Common myeloid progenitor, CD34-positive (primary cell): ENCODE results near the gene BPIFB6.

Experiments
- CTCF ChIA-PET: fragments of 350-600 bp; sonication (Branson Sonifier 250); formaldehyde crosslinking; loops from one replicate; lab custom pipeline; 2021; ENCODE audit warnings: antibody characterized with exemption; lab: Charles Lee
- POLR2A ChIA-PET: fragments of 350-600 bp; sonication (Branson Sonifier 250); formaldehyde crosslinking; loops from one replicate; lab custom pipeline; 2021; ENCODE audit warnings: antibody characterized with exemption; lab: Charles Lee
- DNase-seq, 3 donors: peaks; one replicate each; pipeline versions ENCODE4 v3.0.0 to v3.0.0-alpha.2; 2013
- H3K27ac ChIP-seq, 2 experiments: 1 replicate in 1 of 2; 2 replicates in 1 of 2; pipeline ENCODE4 v1.7.0; 2013; ENCODE audit warnings: inconsistent platforms in 2 of 2, low read length in 2 of 2, mild to moderate bottlenecking in 2 of 2, low read depth in 1 of 2, moderate library complexity in 1 of 2; ENCODE audit not compliant: severe bottlenecking in 2 of 2, insufficient read depth in 1 of 2, poor library complexity in 1 of 2
- H3K27me3 ChIP-seq, 5 experiments: replicated peaks in 2 of 5; 1 replicate in 3 of 5; 2 replicates in 2 of 5; pipeline versions ENCODE4 v1.6.1 to v1.7.0; 2013; ENCODE audit warnings: low read length in 4 of 5, mild to moderate bottlenecking in 2 of 5, moderate library complexity in 2 of 5, inconsistent platforms in 1 of 5; ENCODE audit not compliant: insufficient read depth in 5 of 5, control insufficient read depth in 4 of 5
- H3K36me3 ChIP-seq, 4 experiments: 1 replicate in 2 of 4; 2 replicates in 2 of 4; pipeline versions ENCODE4 v1.6.1 to v1.7.0; 2013; ENCODE audit warnings: low read length in 3 of 4, control low read depth in 1 of 4, mild to moderate bottlenecking in 1 of 4; ENCODE audit not compliant: control insufficient read depth in 4 of 4, insufficient read depth in 4 of 4
- H3K4me1 ChIP-seq, 4 experiments: 1 replicate in 3 of 4; 2 replicates in 1 of 4; pipeline versions ENCODE4 v1.6.1 to v1.7.1; 2013; ENCODE audit warnings: low read length in 3 of 4, mild to moderate bottlenecking in 3 of 4, control low read depth in 1 of 4, inconsistent platforms in 1 of 4, moderate library complexity in 1 of 4; ENCODE audit not compliant: control insufficient read depth in 4 of 4, insufficient read depth in 4 of 4; ENCODE audit errors: control extremely low read depth in 1 of 4
- H3K4me3 ChIP-seq, 7 experiments: 1 replicate in 4 of 7; 2 replicates in 3 of 7; pipeline versions ENCODE4 v1.5.1 to v1.7.0; 2013; ENCODE audit warnings: mild to moderate bottlenecking in 7 of 7, low read length in 6 of 7, moderate library complexity in 6 of 7, inconsistent platforms in 2 of 7, low read depth in 2 of 7, control low read depth in 1 of 7; ENCODE audit not compliant: insufficient read depth in 4 of 7, control insufficient read depth in 1 of 7; ENCODE audit errors: extremely low read depth in 1 of 7
- H3K9me3 ChIP-seq, 5 experiments: 1 replicate in 4 of 5; 2 replicates in 1 of 5; pipeline versions ENCODE4 v1.6.1 to v1.7.1; 2013; ENCODE audit warnings: low read length in 4 of 5, mild to moderate bottlenecking in 2 of 5, inconsistent platforms in 1 of 5, low read depth in 1 of 5, moderate library complexity in 1 of 5; ENCODE audit not compliant: control insufficient read depth in 4 of 5, insufficient read depth in 2 of 5; ENCODE audit errors: control extremely low read depth in 1 of 5
- WGBS: methylation state at CpG from one replicate; pipeline ENCODE4 v1.1.5; 2013; ENCODE audit not compliant: insufficient coverage; 5-methylcytosine and 5-hydroxymethylcytosine counted together

BPIFB6 gene

GRCh38 chr20:33018169-33018931 lies 13.1 kb upstream of the BPIFB6 start:
- WGBS = 68% methylated on average over 11 of the region's 14 CpGs
- Histone ChIP-seq H3K4me3 (no peak overlapping the region), H3K4me1 (no peaks in the 10 kb centered on the region), H3K9me3 (no peaks in the 10 kb centered on the region), H3K36me3 (no peaks in the 10 kb centered on the region), H3K27ac (no peak overlapping the region), H3K27me3 (no peaks in the 10 kb centered on the region)
- POLR2A ChIA-PET = no interaction called here
- DNase-seq = no peak
- CTCF ChIA-PET = no interaction called here

- POLR2A ChIA-PET = no interaction called here
- 97% methylated on average over 20 of the region's 23 CpGs for WGBS
- no peak overlapping the region for H3K27ac ChIP-seq
- CTCF ChIA-PET = interaction anchor here (1.0 kb wide), 1 partner anchor 12 kb away, joined by 4 read pairs; the partner anchor contains the start of gene BPIFB6
- H3K27me3 ChIP-seq = no peaks in the 10 kb centered on the region
- peak in 2 of 3 donors; percentile 9 to 18 for DNase-seq
- H3K4me3 ChIP-seq = no peak overlapping the region
- H3K9me3 ChIP-seq = no peaks in the 10 kb centered on the region
- H3K4me1 ChIP-seq = no peaks in the 10 kb centered on the region
- no peaks in the 10 kb centered on the region for H3K36me3 ChIP-seq
Observed at GRCh38 chr20:33019465-33020277, 11.8 kb upstream of the BPIFB6 start.

- H3K4me3 ChIP-seq = no peak overlapping the region
- WGBS = 96% methylated on average over 16 of the region's 18 CpGs
- H3K36me3 ChIP-seq = no peaks in the 10 kb centered on the region
- CTCF ChIA-PET = interaction anchor here (1.0 kb wide), 1 partner anchor 11 kb away, joined by 4 read pairs; the partner anchor contains the start of gene BPIFB6
- no peak overlapping the region for H3K27ac ChIP-seq
- POLR2A ChIA-PET = no interaction called here
- peaks cover 0 to 2% (median 0%) of the 10 kb centered on the region in 5 experiments for H3K9me3 ChIP-seq
- no peaks in the 10 kb centered on the region for H3K27me3 ChIP-seq
- no peaks in the 10 kb centered on the region for H3K4me1 ChIP-seq
- no peak for DNase-seq
Observed at GRCh38 chr20:33020278-33021161, 10.9 kb upstream of the BPIFB6 start.

- Histone ChIP-seq H3K27me3 (no peaks in the 10 kb centered on the region), H3K4me1 (no peaks in the 10 kb centered on the region), H3K36me3 (no peaks in the 10 kb centered on the region), H3K4me3 (no peak overlapping the region), H3K27ac (no peak overlapping the region), H3K9me3 (peaks cover 0 to 2% (median 0%) of the 10 kb centered on the region in 5 experiments)
- POLR2A ChIA-PET = no interaction called here
- CTCF ChIA-PET = no interaction called here
- DNase-seq = no peak
- 97% methylated on average over 3 of the region's 3 CpGs for WGBS
Observed at GRCh38 chr20:33021879-33022278, 9.6 kb upstream of the BPIFB6 start.

GRCh38 chr20:33022289-33022688 lies 9.2 kb upstream of the BPIFB6 start:
- 67% methylated on average over 4 of the region's 4 CpGs for WGBS
- no peaks in the 10 kb centered on the region for H3K36me3 ChIP-seq
- ChIA-PET POLR2A (no interaction called here), CTCF (no interaction called here)
- H3K4me3 ChIP-seq = no peak overlapping the region
- H3K27me3 ChIP-seq = no peaks in the 10 kb centered on the region
- H3K9me3 ChIP-seq = peaks cover 0 to 2% (median 0%) of the 10 kb centered on the region in 5 experiments
- no peak for DNase-seq
- no peak overlapping the region for H3K27ac ChIP-seq
- no peaks in the 10 kb centered on the region for H3K4me1 ChIP-seq

GRCh38 chr20:33022694-33023438 lies 8.6 kb upstream of the BPIFB6 start:
- no peak overlapping the region for H3K4me3 ChIP-seq
- H3K36me3 ChIP-seq = no peaks in the 10 kb centered on the region
- no peak for DNase-seq
- H3K9me3 ChIP-seq = peaks cover 0 to 2% (median 0%) of the 10 kb centered on the region in 5 experiments
- no peak overlapping the region for H3K27ac ChIP-seq
- ChIA-PET CTCF (no interaction called here), POLR2A (no interaction called here)
- no peaks in the 10 kb centered on the region for H3K4me1 ChIP-seq
- 100% methylated on average over 4 of the region's 7 CpGs for WGBS
- H3K27me3 ChIP-seq = no peaks in the 10 kb centered on the region
